Activated CD4-positive, alpha-beta memory T cell treated with anti-CD3 and anti-CD28 coated beads for 36 hours (primary cell): ENCODE measurements around the gene RELL2. TPM values are rescaled to one million over a fixed set of nuclear protein-coding genes. Genes with fewer than 3 reads are reported as not detected.

ENCODE experiments used
- CTCF ChIA-PET: fragments of 350-600 bp; sonication (Branson Sonifier 250); formaldehyde crosslinking; loops from one replicate; lab custom pipeline; 2021; ENCODE audit warnings: antibody characterized with exemption, inconsistent platforms; lab: Charles Lee
- POLR2A ChIA-PET: fragments of 350-600 bp; sonication (Branson Sonifier 250); formaldehyde crosslinking; loops from one replicate; lab custom pipeline; 2021; ENCODE audit warnings: antibody characterized with exemption; lab: Charles Lee
- DNase-seq: peaks from one replicate; pipeline ENCODE4 v3.0.0-alpha.2; 2020
- H3K27ac Mint-ChIP-seq: one replicate; pipeline ENCODE4 v1.8.0; 2021; ENCODE audit warnings: mixed read lengths
- H3K27me3 Mint-ChIP-seq: one replicate; pipeline ENCODE4 v1.8.0; 2021; ENCODE audit warnings: mixed read lengths
- H3K36me3 Mint-ChIP-seq: one replicate; pipeline ENCODE4 v1.8.0; 2021; ENCODE audit warnings: mixed read lengths
- H3K4me1 Mint-ChIP-seq: one replicate; pipeline ENCODE4 v1.8.0; 2021; ENCODE audit warnings: low read depth, mixed read lengths
- H3K4me3 Mint-ChIP-seq: one replicate; pipeline ENCODE4 v1.8.0; 2021; ENCODE audit warnings: mild to moderate bottlenecking, mixed read lengths
- H3K9me3 Mint-ChIP-seq: one replicate; pipeline ENCODE4 v1.8.0; 2021; ENCODE audit warnings: mixed read lengths
- intact Hi-C: fragments of 100-400 bp; cut with micrococcal nuclease; formaldehyde crosslinking; loops from one replicate; pipeline ENCODE4 v1.15.1; 2023
- total RNA-seq, 2 experiments: library from RNA; stranded (reverse); gene quantifications; one replicate each; pipeline ENCODE4 v1.2.3, GENCODE V29; 2021

Gene RELL2
- 10 to 100 TPM; 17.8 to 17.9 TPM for total RNA-seq

GRCh38 chr5:141636413-141637122 lies at the start of gene RELL2, which contains the start of gene HDAC3:
Gene RELL2, plus strand, starts transcription at chr5:141636997. Its CDS starts 1,229 bp downstream, at chr5:141638226.
Gene HDAC3, minus strand, starts transcription at chr5:141636849. Its CDS starts 59 bp downstream, at chr5:141636790.
- Mint-ChIP-seq H3K27ac (peak within 1 kb of the TSS; percentile 80), H3K4me1 (peaks cover 47% of the 10 kb centered on the region), H3K36me3 (peaks cover 17% of the 10 kb centered on the region), H3K27me3 (no peaks in the 10 kb centered on the region), H3K4me3 (peak within 1 kb of the TSS; percentile 94), H3K9me3 (no peaks in the 10 kb centered on the region)
- intact Hi-C loops: loop anchor here (1.0 to 2.0 kb wide), 4 partner anchors 15 to 44 kb away; partner anchors contain the start of gene FCHSD1
- peak; percentile 96 for DNase-seq
- ChIA-PET POLR2A (interaction anchor here (0.8 to 5.1 kb wide), 15 partner anchors 11 to 365 kb away, joined by 3 to 44 read pairs (median 4); partner anchors contain the start of genes DIAPH1, FCHSD1 and RNF14), CTCF (interaction anchor here (1.0 to 10.4 kb wide), 14 partner anchors 11 to 333 kb away, joined by 3 to 120 read pairs (median 8); partner anchors contain the start of genes DIAPH1, FCHSD1 and RNF14)

GRCh38 chr5:141590127-141590526 lies 46.7 kb upstream of the RELL2 start:
- Mint-ChIP-seq H3K27ac (no peak overlapping the region), H3K36me3 (peaks cover 13% of the 10 kb centered on the region), H3K27me3 (no peaks in the 10 kb centered on the region), H3K9me3 (no peaks in the 10 kb centered on the region), H3K4me1 (peaks cover 39% of the 10 kb centered on the region), H3K4me3 (no peak overlapping the region)
- intact Hi-C loops: loop anchor here (5.0 kb wide), 1 partner anchor 102 kb away; no protein-coding TSS in a partner anchor
- no peak for DNase-seq
- POLR2A ChIA-PET: interaction anchor here (1.4 kb wide), 1 partner anchor 8 kb away, joined by 4 read pairs; no protein-coding TSS in a partner anchor
- CTCF ChIA-PET: interaction anchor here (1.6 to 8.0 kb wide), 3 partner anchors 14 to 44 kb away, joined by 4 to 364 read pairs (median 120); partner anchors contain the start of genes DIAPH1, HDAC3 and RELL2

GRCh38 chr5:141596867-141597266 lies 39.9 kb upstream of the RELL2 start:
- Mint-ChIP-seq H3K4me1 (peaks cover 71% of the 10 kb centered on the region), H3K27ac (peak overlapping the region; percentile 69), H3K9me3 (peaks cover 2% of the 10 kb centered on the region), H3K27me3 (no peaks in the 10 kb centered on the region), H3K4me3 (no peak overlapping the region), H3K36me3 (peaks cover 9% of the 10 kb centered on the region)
- CTCF ChIA-PET: interaction anchor here (0.8 to 9.0 kb wide), 6 partner anchors 12 to 44 kb away, joined by 3 to 106 read pairs (median 7); partner anchors contain the start of gene DIAPH1
- POLR2A ChIA-PET: interaction anchor here (0.8 to 2.2 kb wide), 2 partner anchors 22 to 40 kb away, joined by 3 to 10 read pairs; partner anchors contain the start of genes DIAPH1, HDAC3 and RELL2
- no peak for DNase-seq
- intact Hi-C loops: loop anchor here (1.0 kb wide), 1 partner anchor 8 kb away; no protein-coding TSS in a partner anchor

GRCh38 chr5:141597394-141597793 lies 39.4 kb upstream of the RELL2 start:
- no peak overlapping the region for H3K4me3 Mint-ChIP-seq
- intact Hi-C loops: loop anchor here (1.0 kb wide), 1 partner anchor 8 kb away; no protein-coding TSS in a partner anchor
- peaks cover 9% of the 10 kb centered on the region for H3K36me3 Mint-ChIP-seq
- CTCF ChIA-PET: interaction anchor here (0.8 to 9.0 kb wide), 8 partner anchors 11 to 67 kb away, joined by 3 to 106 read pairs (median 6); partner anchors contain the start of gene DIAPH1
- H3K9me3 Mint-ChIP-seq: peaks cover 2% of the 10 kb centered on the region
- H3K27ac Mint-ChIP-seq: peak overlapping the region; percentile 69
- H3K4me1 Mint-ChIP-seq: peaks cover 71% of the 10 kb centered on the region
- POLR2A ChIA-PET: interaction anchor here (0.8 to 2.2 kb wide), 3 partner anchors 8 to 40 kb away, joined by 3 to 10 read pairs (median 4); partner anchors contain the start of genes DIAPH1, HDAC3 and RELL2
- DNase-seq: no peak
- H3K27me3 Mint-ChIP-seq: no peaks in the 10 kb centered on the region

- peak overlapping the region; percentile 69 for H3K27ac Mint-ChIP-seq
- no peaks in the 10 kb centered on the region for H3K27me3 Mint-ChIP-seq
- H3K36me3 Mint-ChIP-seq: peaks cover 9% of the 10 kb centered on the region
- H3K4me3 Mint-ChIP-seq: no peak overlapping the region
- ChIA-PET POLR2A (interaction anchor here (2.0 to 2.2 kb wide), 2 partner anchors 8 to 39 kb away, joined by 4 to 10 read pairs; partner anchors contain the start of genes HDAC3 and RELL2), CTCF (interaction anchor here (0.7 to 9.0 kb wide), 9 partner anchors 11 to 66 kb away, joined by 3 to 106 read pairs (median 5); partner anchors contain the start of gene DIAPH1)
- H3K4me1 Mint-ChIP-seq: peaks cover 71% of the 10 kb centered on the region
- H3K9me3 Mint-ChIP-seq: peaks cover 2% of the 10 kb centered on the region
- intact Hi-C loops: loop anchor here (1.0 kb wide), 1 partner anchor 7 kb away; no protein-coding TSS in a partner anchor
- no peak for DNase-seq
Measured at GRCh38 chr5:141597814-141598213, 39.0 kb upstream of the RELL2 start.

GRCh38 chr5:141598391-141599345 lies 38.1 kb upstream of the RELL2 start:
- Mint-ChIP-seq H3K9me3 (peaks cover 2% of the 10 kb centered on the region), H3K27me3 (no peaks in the 10 kb centered on the region), H3K27ac (peak overlapping the region; percentile 84), H3K36me3 (peaks cover 9% of the 10 kb centered on the region), H3K4me3 (no peak overlapping the region), H3K4me1 (peaks cover 73% of the 10 kb centered on the region)
- ChIA-PET POLR2A (interaction anchor here (2.0 to 2.2 kb wide), 2 partner anchors 9 to 38 kb away, joined by 4 to 10 read pairs; partner anchors contain the start of genes HDAC3 and RELL2), CTCF (interaction anchor here (0.7 to 9.0 kb wide), 10 partner anchors 10 to 65 kb away, joined by 3 to 106 read pairs (median 5); partner anchors contain the start of gene DIAPH1)
- no peak for DNase-seq
- intact Hi-C loops: no loop called here

GRCh38 chr5:141602606-141603005 lies 34.2 kb upstream of the RELL2 start:
- intact Hi-C loops: no loop called here
- Mint-ChIP-seq H3K36me3 (peaks cover under 1% of the 10 kb centered on the region), H3K27me3 (no peaks in the 10 kb centered on the region), H3K4me1 (peaks cover 88% of the 10 kb centered on the region), H3K9me3 (no peaks in the 10 kb centered on the region), H3K4me3 (no peak overlapping the region), H3K27ac (peak overlapping the region; percentile 76)
- DNase-seq: no peak
- POLR2A ChIA-PET: interaction anchor here (0.9 to 6.9 kb wide), 4 partner anchors 9 to 15 kb away, joined by 3 to 51 read pairs (median 3); partner anchors contain the start of gene DIAPH1
- CTCF ChIA-PET: interaction anchor here (1.4 to 9.0 kb wide), 3 partner anchors 9 to 35 kb away, joined by 3 to 106 read pairs (median 98); partner anchors contain the start of gene DIAPH1

GRCh38 chr5:141603923-141604717 lies 32.7 kb upstream of the RELL2 start:
- peaks cover 86% of the 10 kb centered on the region for H3K4me1 Mint-ChIP-seq
- no peaks in the 10 kb centered on the region for H3K27me3 Mint-ChIP-seq
- H3K9me3 Mint-ChIP-seq: no peaks in the 10 kb centered on the region
- POLR2A ChIA-PET: interaction anchor here (0.8 to 6.9 kb wide), 5 partner anchors 9 to 34 kb away, joined by 3 to 51 read pairs (median 3); partner anchors contain the start of gene DIAPH1
- DNase-seq: peak; percentile 46
- H3K27ac Mint-ChIP-seq: peak overlapping the region; percentile 77
- peak overlapping the region; percentile 27 for H3K4me3 Mint-ChIP-seq
- no peaks in the 10 kb centered on the region for H3K36me3 Mint-ChIP-seq
- intact Hi-C loops: no loop called here
- CTCF ChIA-PET: interaction anchor here (0.9 to 9.0 kb wide), 6 partner anchors 11 to 46 kb away, joined by 3 to 106 read pairs (median 8); partner anchors contain the start of gene DIAPH1

- H3K36me3 Mint-ChIP-seq: peaks cover 5% of the 10 kb centered on the region
- POLR2A ChIA-PET: interaction anchor here (0.8 to 6.9 kb wide), 3 partner anchors 11 to 30 kb away, joined by 3 to 51 read pairs (median 6); partner anchors contain the start of genes DIAPH1, HDAC3 and RELL2
Measured at GRCh38 chr5:141605523-141606277, 31.1 kb upstream of the RELL2 start.

More at GRCh38 chr5:141605523-141606277, 31.1 kb upstream of the RELL2 start:
- Mint-ChIP-seq H3K27ac (peak overlapping the region; percentile 97), H3K9me3 (no peaks in the 10 kb centered on the region), H3K4me1 (peaks cover 81% of the 10 kb centered on the region), H3K27me3 (no peaks in the 10 kb centered on the region), H3K4me3 (peak overlapping the region; percentile 76)
- DNase-seq: peak; percentile 80
- CTCF ChIA-PET: interaction anchor here (0.8 to 7.3 kb wide), 9 partner anchors 8 to 47 kb away, joined by 3 to 98 read pairs (median 7); partner anchors contain the start of genes DIAPH1, HDAC3 and RELL2
- intact Hi-C loops: loop anchor here (1.0 kb wide), 3 partner anchors 8 to 31 kb away; partner anchors contain the start of genes HDAC3 and RELL2
